Mesenchymal stem cell (in vitro differentiated cells and primary cell): ENCODE results near the gene UPK3A.
"Not testable (repeated sequence)": the region's sequence is repeated elsewhere in the genome, so short reads cannot be mapped to it uniquely, and the experiment has no call there.

Experiments used
- DNase-seq: peaks from one replicate; pipeline ENCODE4 v3.0.0-alpha.2; 2013
- H2AFZ ChIP-seq: one replicate; pipeline ENCODE4 v1.6.1; 2013; ENCODE audit warnings: low read depth, mild to moderate bottlenecking, control low read depth, inconsistent platforms, low read length, moderate library complexity
- H2AK5ac ChIP-seq: 2 replicates; pipeline ENCODE4 v1.6.1; 2013; ENCODE audit warnings: low read length, moderate library complexity, mild to moderate bottlenecking, inconsistent platforms; ENCODE audit not compliant: severe bottlenecking
- H2BK120ac ChIP-seq: one replicate; pipeline ENCODE4 v1.6.1; 2013; ENCODE audit warnings: low read depth, mild to moderate bottlenecking, inconsistent platforms, low read length, moderate library complexity
- H2BK12ac ChIP-seq, 2 experiments: one replicate each; pipeline ENCODE4 v1.6.1; 2013; ENCODE audit warnings: inconsistent platforms in 2 of 2, low read length in 2 of 2, mild to moderate bottlenecking in 2 of 2, moderate library complexity in 2 of 2, control low read depth in 1 of 2
- H2BK15ac ChIP-seq: one replicate; pipeline ENCODE4 v1.6.1; 2013; ENCODE audit warnings: mild to moderate bottlenecking, low read depth, inconsistent platforms; ENCODE audit not compliant: poor library complexity, severe bottlenecking
- H2BK5ac ChIP-seq: 2 replicates; pipeline ENCODE4 v1.6.1; 2013; ENCODE audit warnings: low read depth, mild to moderate bottlenecking, low read length, control low read depth, inconsistent platforms; ENCODE audit not compliant: poor library complexity, severe bottlenecking
- H3K14ac ChIP-seq, 2 experiments: one replicate each; pipeline ENCODE4 v1.6.1; 2013; ENCODE audit warnings: inconsistent platforms in 2 of 2, low read length in 2 of 2, control low read depth in 1 of 2, mild to moderate bottlenecking in 1 of 2, moderate library complexity in 1 of 2
- H3K18ac ChIP-seq, 2 experiments: one replicate each; pipeline ENCODE4 v1.6.1; 2013; ENCODE audit warnings: inconsistent platforms in 2 of 2, low read length in 2 of 2, control low read depth in 1 of 2, low read depth in 1 of 2, mild to moderate bottlenecking in 1 of 2
- H3K23ac ChIP-seq, 2 experiments: one replicate each; pipeline ENCODE4 v1.6.1; 2013; ENCODE audit warnings: inconsistent platforms in 2 of 2, low read length in 2 of 2, mild to moderate bottlenecking in 2 of 2, moderate library complexity in 2 of 2, control low read depth in 1 of 2
- H3K27ac ChIP-seq: 2 replicates; pipeline ENCODE4 v1.5.1; 2013; ENCODE audit warnings: mild to moderate bottlenecking, moderate library complexity, low read length, control low read depth, inconsistent platforms; ENCODE audit not compliant: poor library complexity, severe bottlenecking
- H3K27me3 ChIP-seq, 2 experiments: 2 replicates each; pipeline versions ENCODE4 v1.6.1 to v1.7.0; 2013; ENCODE audit warnings: low read length in 2 of 2, mild to moderate bottlenecking in 2 of 2, moderate library complexity in 2 of 2, control low read depth in 1 of 2, inconsistent platforms in 1 of 2; ENCODE audit not compliant: control insufficient read depth in 1 of 2, insufficient read depth in 1 of 2
- H3K36me3 ChIP-seq, 2 experiments: 2 replicates each; pipeline versions ENCODE4 v1.6.1 to v1.7.0; 2013; ENCODE audit warnings: low read length in 2 of 2, control low read depth in 1 of 2, inconsistent platforms in 1 of 2, low read depth in 1 of 2, mild to moderate bottlenecking in 1 of 2; ENCODE audit not compliant: insufficient read depth in 2 of 2, control insufficient read depth in 1 of 2
- H3K4ac ChIP-seq, 2 experiments: one replicate each; pipeline ENCODE4 v1.6.1; 2013; ENCODE audit warnings: inconsistent platforms in 2 of 2, low read length in 2 of 2, mild to moderate bottlenecking in 2 of 2, moderate library complexity in 2 of 2, control low read depth in 1 of 2, low read depth in 1 of 2
- H3K4me1 ChIP-seq: 2 replicates; pipeline ENCODE4 v1.6.1; 2013; ENCODE audit warnings: low read depth, low read length, control low read depth; ENCODE audit not compliant: control insufficient read depth, insufficient read depth
- H3K4me2 ChIP-seq: 2 replicates; pipeline ENCODE4 v1.6.1; 2013; ENCODE audit warnings: low read length, mild to moderate bottlenecking, inconsistent platforms; ENCODE audit not compliant: poor library complexity, severe bottlenecking
- H3K4me3 ChIP-seq, 2 experiments: 2 replicates each; pipeline versions ENCODE4 v1.5.1 to v1.7.0; 2013; ENCODE audit warnings: low read length in 2 of 2, mild to moderate bottlenecking in 2 of 2, control low read depth in 1 of 2, low read depth in 1 of 2; ENCODE audit not compliant: insufficient read depth in 1 of 2
- H3K79me1 ChIP-seq: replicated peaks from 2 replicates; pipeline ENCODE4 v1.6.1; 2013; ENCODE audit warnings: mild to moderate bottlenecking, control low read depth, low read length, inconsistent platforms; ENCODE audit not compliant: poor library complexity, severe bottlenecking
- H3K9ac ChIP-seq: 2 replicates; pipeline ENCODE4 v1.7.0; 2013; ENCODE audit warnings: mild to moderate bottlenecking, low read length, moderate library complexity
- H3K9me3 ChIP-seq: 2 replicates; pipeline ENCODE4 v1.7.0; 2013; ENCODE audit warnings: mild to moderate bottlenecking, low read length; ENCODE audit not compliant: control insufficient read depth
- H4K8ac ChIP-seq: one replicate; pipeline ENCODE4 v1.6.1; 2013; ENCODE audit warnings: inconsistent platforms, mild to moderate bottlenecking, low read length, moderate library complexity
- H4K91ac ChIP-seq: one replicate; pipeline ENCODE4 v1.6.1; 2013; ENCODE audit warnings: mild to moderate bottlenecking, low read length, inconsistent platforms
- WGBS: methylation state at CpG from one replicate; pipeline ENCODE4 v1.1.7; 2013; ENCODE audit warnings: mixed read lengths; 5-methylcytosine and 5-hydroxymethylcytosine counted together

UPK3A gene

GRCh38 chr22:45253039-45253641 lies 31.6 kb upstream of the UPK3A start:
- Histone ChIP-seq H2BK15ac (no peak overlapping the region), H2AFZ (no peak overlapping the region), H3K9ac (no peak overlapping the region), H3K4ac (no peak overlapping the region), H3K23ac (no peak overlapping the region), H3K27me3 (no peaks in the 10 kb centered on the region), H2AK5ac (no peak overlapping the region), H2BK5ac (no peak overlapping the region), H3K79me1 (no peaks in the 10 kb centered on the region), H3K18ac (no peak overlapping the region), H4K91ac (no peak overlapping the region), H3K4me2 (no peak overlapping the region), H2BK12ac (no peak overlapping the region), H3K4me3 (no peak overlapping the region), H3K27ac (no peak overlapping the region), H2BK120ac (no peak overlapping the region), H3K4me1 (peaks cover 6% of the 10 kb centered on the region), H3K9me3 (no peaks in the 10 kb centered on the region), H3K14ac (peak overlapping the region in 1 of 2 experiments; percentile 42), H3K36me3 (no peaks in the 10 kb centered on the region), H4K8ac (no peak overlapping the region)
- WGBS, result 93% methylated on average over 6 of the region's 10 CpGs
- DNase-seq, result no peak

GRCh38 chr22:45254388-45254787 lies 30.4 kb upstream of the UPK3A start:
- H3K36me3 ChIP-seq, result no peaks in the 10 kb centered on the region
- H3K4me1 ChIP-seq, result no peaks in the 10 kb centered on the region
- no peak overlapping the region for H2BK120ac ChIP-seq
- H2AK5ac ChIP-seq, result no peak overlapping the region
- no peak overlapping the region for H3K4me3 ChIP-seq
- no peak overlapping the region for H3K4me2 ChIP-seq
- no peak overlapping the region for H4K91ac ChIP-seq
- H4K8ac ChIP-seq, result no peak overlapping the region
- H2AFZ ChIP-seq, result peak overlapping the region; percentile 51
- H2BK15ac ChIP-seq, result no peak overlapping the region
- H3K27me3 ChIP-seq, result no peaks in the 10 kb centered on the region
- peak overlapping the region in 1 of 2 experiments; percentile 66 for H2BK12ac ChIP-seq
- no peak overlapping the region for H2BK5ac ChIP-seq
- 91% methylated on average over 3 of the region's 7 CpGs for WGBS
- H3K79me1 ChIP-seq, result no peaks in the 10 kb centered on the region
- H3K27ac ChIP-seq, result no peak overlapping the region
- no peaks in the 10 kb centered on the region for H3K9me3 ChIP-seq
- no peak for DNase-seq
- peak overlapping the region in 1 of 2 experiments; percentile 32 for H3K4ac ChIP-seq
- H3K9ac ChIP-seq, result no peak overlapping the region
- H3K18ac ChIP-seq, result no peak overlapping the region
- H3K14ac ChIP-seq, result no peak overlapping the region
- no peak overlapping the region for H3K23ac ChIP-seq

- peak overlapping the region in 1 of 2 experiments; percentile 32 for H3K4ac ChIP-seq
- peak overlapping the region in 1 of 2 experiments; percentile 66 for H2BK12ac ChIP-seq
- no peak overlapping the region for H4K8ac ChIP-seq
- no peak overlapping the region for H2BK5ac ChIP-seq
- H3K9me3 ChIP-seq, result no peaks in the 10 kb centered on the region
- H3K4me2 ChIP-seq, result no peak overlapping the region
- H3K27ac ChIP-seq, result no peak overlapping the region
- H4K91ac ChIP-seq, result no peak overlapping the region
- no peak overlapping the region for H3K4me3 ChIP-seq
- H3K9ac ChIP-seq, result no peak overlapping the region
- no peaks in the 10 kb centered on the region for H3K4me1 ChIP-seq
- H2BK120ac ChIP-seq, result no peak overlapping the region
- H3K14ac ChIP-seq, result no peak overlapping the region
- H2AK5ac ChIP-seq, result no peak overlapping the region
- WGBS, result 82% methylated on average over 6 of the region's 6 CpGs
- no peak overlapping the region for H2BK15ac ChIP-seq
- H3K23ac ChIP-seq, result no peak overlapping the region
- no peaks in the 10 kb centered on the region for H3K79me1 ChIP-seq
- H3K27me3 ChIP-seq, result no peaks in the 10 kb centered on the region
- H2AFZ ChIP-seq, result peak overlapping the region; percentile 51
- H3K18ac ChIP-seq, result no peak overlapping the region
- H3K36me3 ChIP-seq, result no peaks in the 10 kb centered on the region
- DNase-seq, result no peak
These were observed 29.9 kb upstream of the UPK3A start for GRCh38 chr22:45254789-45255278.

GRCh38 chr22:45257941-45258340 lies 26.8 kb upstream of the UPK3A start:
- not testable (repeated sequence) for H3K4me2 ChIP-seq, H2AFZ ChIP-seq, H4K91ac ChIP-seq, H3K27ac ChIP-seq, H3K36me3 ChIP-seq, H3K23ac ChIP-seq, H2BK120ac ChIP-seq, H3K27me3 ChIP-seq, H3K18ac ChIP-seq, H3K9ac ChIP-seq, H3K79me1 ChIP-seq, H4K8ac ChIP-seq, H2BK12ac ChIP-seq, H3K4me1 ChIP-seq, DNase-seq, H2AK5ac ChIP-seq, H3K4ac ChIP-seq, H2BK5ac ChIP-seq, H3K4me3 ChIP-seq, H2BK15ac ChIP-seq, H3K14ac ChIP-seq, H3K9me3 ChIP-seq
- WGBS, result 80% methylated on average over 4 of the region's 4 CpGs
